Cardiac muscle cell (in vitro differentiated cells and primary cell): Measurements from ENCODE around the gene ABR. TPM values are rescaled to one million over a fixed set of nuclear protein-coding genes. Genes with fewer than 3 reads are reported as not detected.

Experiments used
- DNase-seq, 2 donors: peaks; one replicate each; pipeline versions ENCODE4 v3.0.0 to v3.0.0-alpha.2; 2010 to 2017; ENCODE audit warnings: low read depth in 1 of 2, low spot score in 1 of 2
- H3K27ac ChIP-seq: fragments of 200-600 bp; sonication (generic); 2 replicates; pipeline ENCODE4 v1.5.1; 2016
- H3K27me3 ChIP-seq: fragments of 200-600 bp; sonication (generic); 2 replicates; pipeline ENCODE4 v1.6.0; 2016; ENCODE audit warnings: control low read depth
- H3K36me3 ChIP-seq: fragments of 200-600 bp; sonication (generic); 2 replicates; pipeline ENCODE4 v1.5.1; 2016; ENCODE audit warnings: control low read depth
- H3K4me1 ChIP-seq: fragments of 200-600 bp; sonication (generic); 2 replicates; pipeline ENCODE4 v1.8.1; 2017; ENCODE audit warnings: low read depth, mild to moderate bottlenecking, mixed run types
- H3K4me3 ChIP-seq: fragments of 200-600 bp; sonication (generic); 2 replicates; pipeline ENCODE4 v1.5.1; 2016; ENCODE audit warnings: mild to moderate bottlenecking
- H3K9me3 ChIP-seq: fragments of 200-600 bp; sonication (generic); 2 replicates; pipeline ENCODE4 v1.5.1; 2017; ENCODE audit warnings: low read depth, mild to moderate bottlenecking, control low read depth
- CTCF ChIP-seq: IDR thresholded peaks from 2 replicates; pipeline ENCODE4 v1.5.1; 2012; ENCODE audit warnings: low read depth, mild to moderate bottlenecking, low read length
- polyA plus RNA-seq: library from polyadenylated mRNA; unstranded; fragments of >200 nt; fragmentation: Nextera tagmentation; extraction: Ambion mirVana; gene quantifications from 2 replicates; pipeline ENCODE4 v1.2.1, GENCODE V29; 2016
- total RNA-seq: library from RNA; depleted of rRNA; stranded (reverse); fragments of >200 nt; gene quantifications from 2 replicates; pipeline ENCODE4 v1.2.3, GENCODE V29; 2016

ABR gene
- total and polyA plus RNA-seq, 2 experiments from 2014 or later: 23.5 to 67.5 TPM

DNA sequence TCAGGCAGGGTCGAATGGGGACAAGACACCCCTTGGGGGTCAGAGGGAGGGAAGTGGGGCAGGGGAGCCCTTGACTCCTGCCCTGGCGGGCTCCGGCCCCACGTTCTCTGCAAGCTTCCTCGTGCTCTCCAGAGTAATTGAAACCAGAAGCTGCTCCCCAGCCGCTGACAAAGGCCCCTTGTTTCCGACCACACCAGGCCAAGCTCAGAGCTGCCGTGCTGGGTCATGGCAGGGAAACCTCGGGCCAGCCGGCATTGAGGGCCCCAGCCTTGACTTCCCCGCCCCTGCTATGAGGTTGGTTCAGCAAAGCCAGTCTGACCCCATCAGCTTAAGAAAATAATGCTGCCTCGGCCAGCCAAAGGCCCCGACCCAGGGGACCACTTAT, 139.6 kb downstream of the ABR start:
- H3K9me3 ChIP-seq: no peaks in the 10 kb centered on the region
- TF ChIP-seq CTCF: no peak
- no peak overlapping the region for H3K27ac ChIP-seq
- DNase-seq: peak in 1 of 2 donors; percentile 24
- no peaks in the 10 kb centered on the region for H3K27me3 ChIP-seq
- H3K4me3 ChIP-seq: no peak overlapping the region
- peaks cover 16% of the 10 kb centered on the region for H3K4me1 ChIP-seq
- no peaks in the 10 kb centered on the region for H3K36me3 ChIP-seq

DNA sequence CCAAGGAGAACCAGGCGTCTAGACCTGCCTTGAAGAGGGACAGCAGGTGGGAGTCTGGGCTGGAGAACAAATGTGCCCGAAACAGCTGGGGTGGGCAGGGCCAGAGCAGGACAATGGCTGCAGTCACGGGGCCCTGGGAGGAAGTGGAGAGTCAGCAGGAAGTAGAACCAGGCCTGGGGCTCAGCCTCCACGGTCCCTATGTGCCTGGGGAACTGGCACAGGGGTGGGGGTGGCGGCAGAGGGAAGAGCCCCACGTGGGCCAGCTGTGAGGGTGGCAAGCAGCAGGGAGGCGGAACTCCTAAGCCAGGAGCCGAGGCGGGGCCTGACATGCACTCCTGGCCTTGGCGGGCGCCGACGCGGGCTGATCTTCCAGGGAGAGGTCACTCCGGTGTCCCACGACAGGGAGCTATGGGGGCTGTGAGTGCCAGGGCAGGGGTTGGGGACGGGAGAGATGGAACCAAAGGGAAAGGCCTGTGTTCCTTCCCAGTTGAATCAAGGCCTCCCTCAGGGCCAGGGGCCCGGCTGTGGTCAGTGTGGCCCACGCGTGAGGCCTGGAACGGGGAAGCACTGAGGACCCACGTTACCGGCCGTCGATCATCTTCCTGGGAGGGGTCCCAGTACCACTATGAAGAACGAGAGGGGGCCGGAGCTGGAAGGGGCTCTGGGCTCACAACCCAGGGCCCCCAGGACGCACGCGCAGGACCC, 140.1 kb downstream of the ABR start:
- Histone ChIP-seq H3K9me3 (no peaks in the 10 kb centered on the region), H3K27me3 (no peaks in the 10 kb centered on the region), H3K4me3 (no peak overlapping the region), H3K36me3 (no peaks in the 10 kb centered on the region), H3K4me1 (peaks cover 16% of the 10 kb centered on the region), H3K27ac (no peak overlapping the region)
- DNase-seq: peak in 1 of 2 donors; percentile 12
- TF ChIP-seq CTCF: no peak

DNA sequence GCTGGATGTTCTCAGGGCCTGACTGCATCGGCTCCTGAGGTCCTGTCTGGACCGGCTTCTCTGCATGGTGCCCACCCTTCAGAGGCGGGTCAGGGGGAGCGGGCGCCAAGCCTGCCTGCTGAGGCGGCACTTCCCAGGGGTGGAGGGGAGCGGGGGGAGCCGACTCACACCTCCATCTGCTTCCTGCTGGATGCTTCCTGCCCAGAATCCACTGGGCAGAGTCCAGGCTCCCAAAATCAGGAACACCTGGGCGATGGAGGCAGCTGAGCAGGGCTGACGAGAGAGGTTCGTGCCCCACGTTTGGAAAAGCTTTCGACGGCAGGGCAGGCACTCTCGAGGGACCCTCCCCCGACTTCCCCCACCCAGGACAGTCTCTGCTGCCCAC, 140.7 kb downstream of the ABR start:
- peaks cover 16% of the 10 kb centered on the region for H3K4me1 ChIP-seq
- H3K27me3 ChIP-seq: no peaks in the 10 kb centered on the region
- no peak for TF ChIP-seq CTCF
- H3K36me3 ChIP-seq: no peaks in the 10 kb centered on the region
- DNase-seq: no peak
- H3K9me3 ChIP-seq: no peaks in the 10 kb centered on the region
- H3K4me3 ChIP-seq: no peak overlapping the region
- H3K27ac ChIP-seq: no peak overlapping the region

DNA sequence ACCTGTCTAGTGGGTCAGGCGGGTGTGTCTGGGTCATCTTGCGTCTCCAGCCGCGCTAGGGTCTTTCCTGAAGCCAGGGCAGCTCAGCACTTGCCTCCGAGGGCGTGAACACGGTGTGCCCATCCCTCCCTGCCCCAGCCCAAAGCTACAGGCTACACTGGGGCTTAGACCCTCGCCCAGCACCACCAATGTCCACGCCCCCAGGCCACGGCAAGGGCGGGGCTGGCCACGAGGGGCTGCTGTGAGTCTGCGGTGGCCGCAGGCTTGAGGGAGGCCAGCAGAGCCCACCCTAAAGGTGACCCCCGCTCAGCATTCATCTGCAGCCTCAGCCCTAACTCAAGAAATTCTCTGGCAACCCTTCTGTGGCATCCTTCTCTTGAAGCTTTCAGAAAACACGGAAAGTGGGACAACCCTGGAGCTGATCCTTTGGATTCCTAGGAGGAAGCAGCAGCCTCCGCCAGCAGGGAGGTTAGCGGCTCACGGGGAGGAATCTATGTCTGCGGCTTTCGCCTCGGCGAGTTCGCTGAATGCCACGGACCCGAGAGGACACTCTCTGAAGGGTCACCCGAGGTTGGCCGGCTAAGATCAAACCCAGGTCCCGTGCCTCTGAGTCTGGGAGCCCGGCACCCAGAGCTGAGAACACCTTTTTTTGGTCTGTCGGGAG, 141.2 kb downstream of the ABR start:
- TF ChIP-seq CTCF: no peak

GRCh38 chr17:1037238-1037879, 142.4 kb downstream of the ABR start:
- H3K27me3 ChIP-seq: peaks cover 6% of the 10 kb centered on the region
- H3K4me3 ChIP-seq: no peak overlapping the region
- H3K9me3 ChIP-seq: no peaks in the 10 kb centered on the region
- peaks cover 7% of the 10 kb centered on the region for H3K4me1 ChIP-seq
- H3K36me3 ChIP-seq: no peaks in the 10 kb centered on the region
- no peak overlapping the region for H3K27ac ChIP-seq
- DNase-seq: no peak
- no peak for TF ChIP-seq CTCF

More for the DNA sequence above, 141.2 kb downstream of the ABR start:
- Histone ChIP-seq H3K27ac (no peak overlapping the region), H3K36me3 (no peaks in the 10 kb centered on the region), H3K4me1 (peaks cover 10% of the 10 kb centered on the region), H3K9me3 (no peaks in the 10 kb centered on the region), H3K4me3 (no peak overlapping the region), H3K27me3 (no peaks in the 10 kb centered on the region)
- DNase-seq: no peak
